22Rv1 (cell line): ENCODE measurements around the gene TMEM8B.

ENCODE experiments used
- H3K27ac ChIP-seq: fragments of 450-650 bp; 2 replicates; pipeline ENCODE4 v1.5.1; 2017
- CTCF ChIP-seq: fragments of 450-650 bp; IDR thresholded peaks from 2 replicates; pipeline ENCODE4 v1.5.1; 2017; ENCODE audit warnings: mild to moderate bottlenecking
- ZFX ChIP-seq: fragments of 450-650 bp; IDR thresholded peaks from 2 replicates; pipeline ENCODE4 v1.6.1; 2017; ENCODE audit warnings: antibody characterized with exemption, borderline replicate concordance

The TMEM8B gene

GRCh38 chr9:35798658-35799374, 30.2 kb upstream of the TMEM8B start:
- H3K27ac ChIP-seq: no peak overlapping the region
- no peak for TF ChIP-seq CTCF
- TF ChIP-seq ZFX: no peak

- no peak overlapping the region for H3K27ac ChIP-seq
- TF ChIP-seq ZFX (no peak), CTCF (no peak)
Observed at GRCh38 chr9:35800530-35800929, 28.5 kb upstream of the TMEM8B start.

GRCh38 chr9:35801328-35802128, 27.5 kb upstream of the TMEM8B start:
- no peak for TF ChIP-seq ZFX
- TF ChIP-seq CTCF: no peak
- H3K27ac ChIP-seq: no peak overlapping the region

- no peak overlapping the region for H3K27ac ChIP-seq
- no peak for TF ChIP-seq CTCF
- no peak for TF ChIP-seq ZFX
Observed at GRCh38 chr9:35806101-35806500, 22.9 kb upstream of the TMEM8B start.

GRCh38 chr9:35808433-35808832, 20.6 kb upstream of the TMEM8B start:
- H3K27ac ChIP-seq: no peak overlapping the region
- TF ChIP-seq ZFX (no peak), CTCF (no peak)

- TF ChIP-seq CTCF: no peak
- H3K27ac ChIP-seq: no peak overlapping the region
Observed at GRCh38 chr9:35810122-35810521, 18.9 kb upstream of the TMEM8B start.

GRCh38 chr9:35811381-35812024, 17.5 kb upstream of the TMEM8B start:
- no peak for TF ChIP-seq ZFX
- TF ChIP-seq CTCF: no peak
- peak overlapping the region; percentile 51 for H3K27ac ChIP-seq
